Panc1 (cell line): ENCODE results near the gene FAM131A.

Experiments
- POLR2AphosphoS5 ChIP-seq: IDR thresholded peaks from 2 replicates; pipeline ENCODE4 v1.6.1; 2012; ENCODE audit warnings: mild to moderate bottlenecking, low read depth, low read length, moderate library complexity
- TCF7L2 ChIP-seq: IDR thresholded peaks from 2 replicates; pipeline ENCODE4 v1.6.1; 2011; ENCODE audit warnings: mild to moderate bottlenecking, low read depth, low read length, inconsistent platforms

GRCh38 chr3:184350618-184351017 lies 13.2 kb downstream of the FAM131A start:
- no peak for TF ChIP-seq TCF7L2
- no peak for TF ChIP-seq POLR2AphosphoS5
